Suppressor macrophage treated with lipopolysaccharide for 4 hours (primary cell): ENCODE data around the gene PDIK1L.
A peak's percentile ranks its signal among the peaks of the same experiment; 100 is the strongest.

Experiments
- DNase-seq: peaks from one replicate; pipeline ENCODE4 v3.0.0-alpha.2; 2020

PDIK1L gene

DNA sequence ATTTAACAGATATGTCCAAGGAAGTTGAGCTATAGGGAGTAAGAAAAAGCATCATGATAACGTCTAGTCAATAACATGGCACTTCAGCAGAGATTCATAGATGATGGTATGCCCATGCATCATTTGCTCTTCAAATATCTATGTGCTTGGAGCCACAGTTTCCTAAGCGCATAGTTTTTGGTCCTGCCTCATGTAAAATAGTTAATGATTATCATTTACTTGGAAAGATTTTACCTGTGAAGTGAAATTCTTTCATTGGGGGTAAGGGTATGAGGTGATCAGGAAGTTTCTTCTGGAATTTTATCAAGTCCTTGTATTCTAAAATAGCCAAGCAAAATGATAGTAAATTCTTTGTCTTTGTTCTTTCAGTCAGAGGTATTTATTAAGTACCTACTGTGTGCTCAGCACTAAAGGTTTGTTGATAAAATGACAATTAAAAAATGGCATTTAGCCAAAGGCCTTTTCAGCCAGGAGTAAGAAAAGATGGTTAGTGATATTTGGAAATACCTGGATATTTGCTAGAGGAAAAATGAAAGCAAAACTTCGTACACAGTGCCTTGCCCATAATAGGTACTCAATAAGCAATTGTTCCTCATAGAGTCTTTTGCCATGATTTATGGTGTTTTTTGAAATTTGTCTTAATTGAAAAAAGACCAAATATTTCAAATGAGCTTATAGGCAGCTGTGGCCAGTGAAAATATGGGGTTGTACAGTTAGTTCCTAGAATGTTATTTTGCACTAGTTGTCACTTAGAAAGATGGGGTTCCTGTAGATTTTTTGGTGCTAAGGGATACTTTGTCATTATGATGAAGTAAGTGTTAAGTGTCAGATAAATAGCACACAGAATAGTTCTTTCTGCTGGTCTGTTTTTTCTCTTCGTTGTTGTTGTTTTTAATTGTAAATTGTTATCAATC lies 13.1 kb downstream of the PDIK1L start:
- DNase-seq: no peak

DNA sequence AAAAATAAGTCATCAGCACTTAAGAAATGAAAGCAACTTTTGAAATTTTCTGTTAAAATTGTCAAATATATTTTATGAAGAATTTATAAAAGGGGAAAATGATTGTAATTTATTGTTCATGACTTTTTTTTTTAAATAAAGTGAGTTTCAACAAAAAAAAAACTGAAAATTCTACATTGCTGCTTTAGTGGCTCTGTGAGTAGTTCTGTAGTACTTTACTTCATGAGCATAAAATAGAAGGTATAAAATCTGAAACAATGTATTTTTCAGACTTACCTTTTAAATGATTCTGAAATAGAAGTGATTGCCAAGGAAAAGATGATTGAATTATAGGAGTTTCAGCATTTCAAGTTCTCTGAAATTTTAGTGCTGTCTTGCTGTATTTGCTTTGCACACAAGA lies 13.8 kb downstream of the PDIK1L start:
- DNase-seq: no peak

DNA sequence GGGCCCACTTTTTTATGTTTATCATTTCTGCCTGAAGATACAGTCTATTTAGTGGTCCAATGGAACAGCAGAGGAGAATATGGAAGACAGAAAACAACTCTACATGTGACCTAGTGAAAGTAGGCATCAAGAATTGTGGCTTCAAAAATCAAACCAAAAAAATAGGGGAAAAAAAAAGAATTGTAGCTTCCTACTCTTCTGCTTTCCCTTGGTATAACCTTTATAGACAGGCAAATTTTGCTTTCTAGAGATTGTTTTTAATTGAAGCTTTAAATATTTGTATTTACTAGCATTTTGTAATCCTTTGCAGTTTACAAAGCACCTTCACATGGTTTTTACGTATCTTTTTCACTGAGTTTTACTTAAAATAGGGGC lies 14.3 kb downstream of the PDIK1L start:
- DNase-seq: no peak

DNA sequence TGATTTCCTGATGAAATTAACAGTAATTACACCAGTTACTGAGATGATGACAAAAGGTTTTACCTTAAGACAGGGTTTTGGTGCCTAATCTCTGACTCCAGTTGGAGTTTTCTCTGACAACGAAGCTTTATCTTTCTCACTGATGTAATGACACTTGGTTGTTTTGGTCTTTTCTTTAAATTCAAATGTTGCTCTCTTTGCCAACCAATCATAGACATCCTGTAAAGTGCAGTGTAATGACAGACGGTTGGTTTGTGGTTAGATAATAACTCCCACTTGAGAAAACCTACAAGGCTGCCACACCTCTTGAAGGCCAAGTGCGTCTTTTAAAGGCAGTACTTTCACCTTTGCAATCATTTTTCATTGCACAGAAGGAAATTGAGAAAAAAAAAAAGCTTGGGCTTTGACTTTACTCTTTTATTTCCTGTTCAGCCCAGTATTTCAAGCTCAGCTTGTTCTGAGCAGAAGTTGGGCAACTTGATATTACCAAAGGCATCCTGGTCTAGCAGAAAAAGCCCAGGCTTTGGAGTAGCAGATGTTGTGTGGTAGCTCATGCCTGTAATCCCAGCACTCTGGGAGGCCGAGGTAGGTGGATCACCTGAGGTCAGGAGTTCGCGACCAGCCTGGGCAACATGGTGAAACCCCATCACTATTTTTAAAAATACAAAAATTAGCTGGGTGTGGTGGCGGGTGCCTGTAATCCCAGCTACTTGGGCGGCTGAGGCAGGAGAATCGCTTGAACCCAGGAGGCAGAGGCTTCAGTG lies 14.9 kb downstream of the PDIK1L start:
- peak; percentile 60 for DNase-seq

DNA sequence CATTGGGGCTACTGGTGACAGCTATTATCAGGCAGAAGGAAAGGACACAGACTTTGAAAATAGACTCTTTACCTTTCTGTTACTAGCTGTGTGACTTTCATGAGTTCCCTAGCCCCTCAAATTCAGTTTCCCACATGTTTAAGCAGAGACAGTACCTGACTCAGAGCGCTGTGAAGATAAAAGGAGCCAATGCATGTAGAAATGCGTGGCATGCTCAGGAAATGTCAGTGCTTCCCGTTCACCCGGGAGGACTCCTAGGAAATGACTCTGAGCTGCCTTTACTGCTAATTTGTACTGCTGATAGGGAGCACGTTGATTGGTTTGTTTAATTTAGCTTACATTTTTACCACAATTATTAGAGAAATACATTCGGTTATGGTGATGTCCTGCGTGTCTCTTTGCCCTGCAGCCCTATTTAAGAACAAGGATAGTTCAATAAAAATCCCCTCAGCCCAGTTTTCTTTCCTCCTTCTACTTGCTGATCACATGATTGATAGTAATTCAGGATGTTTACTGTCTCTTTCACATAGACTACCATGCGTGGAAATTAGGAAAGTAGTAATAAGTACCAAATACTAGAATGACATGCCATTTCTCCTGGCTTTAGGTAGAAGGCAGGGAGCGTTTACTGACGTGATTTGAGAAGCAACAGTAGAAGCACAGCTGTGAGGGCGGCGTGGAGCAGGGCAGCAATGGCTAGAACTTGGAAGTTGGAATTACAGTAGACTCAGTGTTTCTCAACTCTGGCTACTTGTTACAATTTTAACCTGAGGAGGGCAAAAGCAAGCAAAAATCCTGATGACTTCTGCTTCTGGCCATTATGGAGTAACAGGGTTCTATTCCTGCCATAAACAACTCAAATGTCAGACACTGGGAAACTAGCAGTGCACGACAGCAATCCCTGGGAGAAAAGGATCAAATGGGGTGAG lies 15.9 kb downstream of the PDIK1L start:
- peak; percentile 36 for DNase-seq

DNA sequence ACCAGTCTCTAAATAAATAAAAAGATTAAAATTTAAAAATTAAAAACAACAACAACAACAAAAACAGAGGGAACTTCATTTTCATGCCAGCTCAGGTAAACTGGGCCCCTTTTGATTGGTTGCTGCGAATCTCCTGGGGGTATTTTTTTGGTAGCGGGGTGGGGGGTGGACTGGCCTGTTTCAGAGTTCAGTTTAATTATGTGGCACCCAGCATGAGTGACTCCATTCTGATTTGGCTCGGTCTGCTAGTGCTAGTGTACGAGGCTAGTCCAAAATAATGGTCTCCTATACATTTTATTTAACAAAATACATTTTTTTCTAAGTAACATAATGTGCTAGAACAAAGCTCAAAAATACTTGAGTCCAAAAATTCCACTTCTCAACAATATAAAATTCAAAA lies 18.2 kb downstream of the PDIK1L start:
- DNase-seq: no peak

DNA sequence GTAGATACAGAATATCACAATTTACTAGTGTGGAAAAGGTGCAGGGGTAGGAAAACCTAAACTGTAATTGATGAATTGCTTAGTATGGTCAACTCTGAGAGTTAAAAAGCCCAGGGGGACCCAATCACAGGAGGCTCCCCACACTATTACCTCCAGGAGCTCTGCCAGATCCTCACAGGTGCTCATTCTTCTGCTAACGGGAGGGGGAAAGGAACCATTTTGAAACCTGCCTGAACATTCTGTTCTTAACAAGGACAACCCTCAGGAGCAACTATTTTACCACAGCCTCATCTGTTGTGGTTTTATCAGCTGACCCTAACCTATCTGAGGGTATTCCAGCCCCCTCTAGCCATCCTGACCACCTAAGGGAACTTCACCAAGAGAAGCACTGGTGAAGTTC lies 19.1 kb downstream of the PDIK1L start:
- DNase-seq: no peak

DNA sequence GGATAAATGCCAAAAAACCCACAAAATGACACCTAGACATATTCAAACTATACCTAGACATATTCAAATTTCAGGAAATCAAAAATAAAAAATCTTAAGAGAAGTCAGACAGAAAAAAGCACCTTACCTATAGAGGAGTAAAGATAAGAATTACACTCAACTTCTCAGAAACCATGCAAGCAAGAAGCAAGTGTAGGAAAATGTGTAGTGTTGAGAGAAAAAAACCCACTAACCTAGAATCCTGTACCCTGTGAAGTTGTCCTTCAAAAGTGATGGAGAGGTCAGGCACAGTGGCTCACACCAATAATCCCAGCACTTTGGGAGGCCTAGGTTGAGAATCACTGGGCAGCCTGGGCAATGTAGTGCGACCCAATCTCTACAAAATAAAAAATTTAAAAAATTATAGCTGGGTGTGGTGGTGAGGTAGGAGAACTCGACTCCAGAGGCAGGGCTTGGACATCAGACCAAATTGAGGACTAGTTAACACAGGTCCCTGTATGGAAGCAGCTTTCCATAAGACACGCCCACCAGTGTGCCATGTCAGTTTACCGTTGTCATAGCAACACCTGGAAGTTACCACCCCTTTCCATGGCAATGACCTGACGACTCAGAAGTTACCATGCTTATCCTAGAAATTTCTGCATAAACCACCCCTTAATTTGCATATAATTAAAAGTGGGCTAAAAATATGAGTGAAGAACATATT lies 20.7 kb downstream of the PDIK1L start:
- no peak for DNase-seq

DNA sequence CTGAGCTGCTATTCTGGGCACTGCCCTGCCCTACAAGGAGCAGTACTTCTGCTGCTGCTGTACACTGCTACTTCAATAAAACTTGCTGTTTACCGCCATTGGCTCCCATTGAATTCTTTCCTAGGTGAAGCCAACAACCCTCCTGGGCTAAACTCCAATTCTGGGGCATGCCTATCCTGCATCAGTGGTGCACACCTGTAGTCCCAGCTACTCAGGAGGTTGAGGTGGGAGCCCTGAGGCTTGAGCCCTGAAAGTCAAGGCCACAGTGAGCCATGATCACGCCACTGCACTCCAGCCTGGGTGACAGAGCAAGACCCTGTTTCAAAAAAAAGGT lies 21.2 kb downstream of the PDIK1L start:
- DNase-seq: no peak

DNA sequence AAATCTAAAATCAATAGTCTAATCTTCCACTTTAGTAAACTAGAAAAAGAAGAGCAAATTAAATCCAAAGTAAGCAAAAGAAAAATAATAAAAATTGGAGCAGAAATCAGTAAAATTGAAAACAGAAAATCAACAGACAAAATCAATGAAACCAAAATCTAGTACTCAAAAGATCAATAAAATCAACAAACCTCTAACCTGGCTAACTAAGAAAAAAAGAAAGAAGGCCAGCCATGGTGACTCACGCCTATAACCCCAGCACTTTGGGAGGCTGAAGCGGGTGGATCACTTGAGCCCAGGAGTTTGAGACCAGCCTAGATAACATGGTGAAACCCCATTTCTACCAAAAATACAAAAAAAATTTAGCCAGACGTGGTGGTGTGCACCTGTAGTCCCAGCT lies 22.8 kb downstream of the PDIK1L start:
- DNase-seq: no peak

DNA sequence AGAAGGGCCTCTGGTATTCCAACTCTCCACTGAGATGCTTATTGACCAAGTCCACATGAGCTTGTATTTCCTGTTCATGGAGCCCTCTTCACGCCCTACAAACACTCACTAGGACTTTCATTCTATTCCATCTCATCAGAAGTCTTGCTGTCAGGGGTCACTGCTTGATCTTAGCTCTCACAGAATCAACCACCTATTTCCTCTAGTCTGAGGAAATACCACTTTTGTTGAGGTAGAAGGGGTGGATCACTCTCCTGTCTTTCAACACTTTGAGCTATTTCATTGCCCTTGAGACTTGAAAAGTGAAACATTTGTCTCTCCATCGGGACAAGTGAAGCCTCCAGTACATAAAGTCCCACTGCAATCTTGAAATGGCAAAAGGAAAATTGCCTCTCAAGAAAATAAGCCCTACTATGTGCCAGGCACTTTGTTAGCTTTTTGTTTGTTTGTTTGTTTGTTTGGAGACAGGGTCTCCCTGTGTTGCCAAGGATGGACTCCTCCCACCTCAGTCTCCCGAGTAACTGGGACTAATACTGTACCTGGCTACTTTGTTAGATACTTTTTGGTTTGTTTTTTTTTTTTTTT lies 27.4 kb downstream of the PDIK1L start:
- DNase-seq: no peak

DNA sequence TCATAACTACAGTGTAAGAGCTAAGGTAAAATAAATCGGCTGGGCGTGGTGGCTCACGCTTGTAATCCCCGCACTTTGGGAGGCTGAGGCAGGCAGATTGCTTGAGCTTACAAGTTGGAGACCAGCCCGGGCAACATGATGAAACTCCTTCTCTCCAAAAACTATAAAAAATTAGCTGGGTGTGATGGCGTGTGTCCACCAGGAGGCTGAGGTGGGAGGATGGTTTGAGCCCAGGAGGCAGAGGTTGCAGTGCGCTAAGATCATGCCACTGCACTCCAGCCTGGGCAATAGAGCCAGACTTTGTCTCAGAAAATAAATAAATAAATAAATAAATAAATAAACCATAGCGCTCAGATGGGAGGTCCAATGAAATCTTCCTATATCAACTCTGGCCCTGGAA lies 30.5 kb downstream of the PDIK1L start:
- no peak for DNase-seq

DNA sequence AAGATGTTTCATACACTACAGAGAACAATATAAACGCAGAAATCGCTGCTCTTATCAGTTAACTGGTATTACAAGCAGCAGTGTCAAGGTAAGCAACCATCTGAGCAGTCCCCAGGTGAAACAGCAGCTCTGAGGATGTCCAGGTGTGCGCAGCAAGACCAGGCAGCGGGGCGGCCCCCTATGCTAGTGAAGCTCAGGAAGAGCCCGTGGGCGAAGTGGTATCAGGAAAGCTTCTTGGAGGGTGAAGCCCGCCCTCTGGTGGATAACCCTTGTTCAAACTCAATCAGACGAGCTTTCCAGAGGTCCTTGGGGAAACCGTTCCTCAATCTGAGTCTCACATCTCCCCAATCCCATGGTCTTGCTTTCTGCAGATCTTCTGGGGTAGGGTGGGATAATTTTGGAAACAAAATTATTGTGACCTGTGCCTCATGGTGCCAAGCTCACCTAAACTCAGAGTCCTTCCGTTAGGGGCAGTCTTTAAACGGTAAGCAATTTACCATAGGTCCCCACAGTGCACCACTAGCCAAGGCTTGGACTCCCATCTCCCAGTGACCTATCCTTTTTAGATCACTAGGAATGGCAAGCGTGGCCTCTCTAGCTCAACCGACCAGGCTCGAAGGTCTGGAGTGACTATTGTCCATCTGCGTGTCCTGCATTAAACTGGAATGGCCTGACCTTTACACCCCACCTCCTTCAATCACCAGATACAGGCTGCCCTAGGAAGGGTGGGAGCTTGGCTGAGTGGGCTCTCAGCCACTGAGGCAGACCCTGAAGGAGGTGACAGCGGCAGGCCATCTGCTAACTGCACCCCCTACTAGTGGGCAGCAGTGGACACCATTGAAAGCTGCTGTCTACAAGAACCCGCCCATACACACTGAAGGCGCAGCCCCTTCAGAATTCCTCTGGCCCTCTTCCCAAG lies 33.7 kb downstream of the PDIK1L start:
- DNase-seq: peak; percentile 90

DNA sequence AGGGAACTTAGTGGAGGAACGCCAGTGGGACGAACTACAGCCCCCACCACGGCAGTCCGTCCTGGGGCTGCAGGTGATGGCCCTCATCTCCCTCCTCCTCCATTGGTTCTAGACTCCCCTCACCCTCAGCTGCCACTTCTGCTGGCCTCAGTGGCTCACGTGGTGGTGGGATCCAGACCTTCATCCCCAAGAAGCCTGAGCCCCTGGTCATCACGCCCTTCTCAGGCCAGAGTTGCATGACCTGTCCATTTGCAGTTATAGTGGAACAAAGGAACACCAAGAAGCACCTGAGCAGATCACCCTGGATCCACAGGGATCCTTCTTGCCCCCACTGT lies 34.3 kb downstream of the PDIK1L start:
- no peak for DNase-seq

DNA sequence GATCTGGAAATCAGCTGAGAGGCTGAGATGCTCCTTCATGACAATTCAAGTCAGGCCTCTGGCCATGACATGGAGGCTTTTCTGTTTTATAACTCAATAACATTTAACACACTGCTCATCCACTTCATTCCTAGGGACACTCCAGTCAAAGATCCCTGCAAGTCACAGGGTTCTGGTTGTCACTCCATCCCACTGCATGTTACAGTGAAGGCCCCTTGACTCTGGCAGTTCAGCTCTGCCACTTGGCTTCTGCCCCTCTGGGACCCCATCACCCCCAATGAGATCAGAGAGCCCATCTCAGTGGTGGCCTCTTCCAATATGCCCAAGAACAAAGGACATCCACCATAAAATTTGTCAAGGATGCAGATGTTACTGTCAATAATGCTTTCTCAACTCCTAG lies 37.3 kb downstream of the PDIK1L start:
- DNase-seq: no peak

DNA sequence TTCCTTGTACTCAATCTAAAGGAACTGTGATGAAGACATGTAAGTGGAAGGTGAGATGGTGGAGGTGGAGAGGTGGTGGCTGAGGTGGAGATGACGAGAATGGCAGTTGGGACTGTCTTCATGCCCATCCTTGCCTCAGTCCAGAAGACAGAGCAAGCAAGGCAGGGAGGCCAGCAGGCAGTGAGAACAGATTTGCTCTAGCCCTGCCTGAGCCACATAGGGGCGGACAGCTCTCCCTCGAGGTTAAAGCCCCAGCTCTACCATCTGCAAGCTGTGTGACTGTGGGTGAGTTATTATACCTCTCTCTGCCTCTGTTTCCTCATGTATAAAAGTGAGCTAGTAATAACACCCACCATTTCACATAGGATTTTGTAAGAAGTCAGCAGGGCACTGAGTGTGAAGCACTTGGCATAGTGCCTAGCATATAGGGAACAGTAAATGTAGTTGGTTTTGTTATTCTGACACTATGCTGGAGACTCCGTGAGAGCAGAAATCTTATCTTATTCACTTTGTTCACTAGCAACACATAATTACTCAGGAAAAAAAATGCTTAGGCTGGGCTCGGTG lies 42.4 kb downstream of the PDIK1L start:
- DNase-seq: peak; percentile 41

DNA sequence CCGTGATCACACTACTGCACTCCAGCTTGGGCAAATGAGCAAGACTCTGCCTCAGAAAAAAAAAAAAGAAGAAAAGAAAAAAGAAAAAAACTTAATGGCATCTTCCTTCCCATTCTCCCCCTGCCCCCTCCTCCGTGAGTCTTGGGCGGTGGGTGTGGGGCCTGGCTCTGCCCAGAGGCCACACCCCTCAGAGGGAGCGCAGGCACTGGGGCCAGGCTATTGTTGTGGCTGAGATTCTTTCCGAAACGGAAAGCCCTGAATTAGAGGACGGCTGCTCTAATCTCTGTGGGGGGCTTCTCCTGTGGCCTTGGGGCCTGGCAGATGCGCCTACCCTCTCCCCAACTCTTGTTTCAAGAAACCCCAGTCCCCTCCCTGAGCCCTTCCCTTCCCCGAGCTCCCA lies 43.1 kb downstream of the PDIK1L start:
- no peak for DNase-seq

DNA sequence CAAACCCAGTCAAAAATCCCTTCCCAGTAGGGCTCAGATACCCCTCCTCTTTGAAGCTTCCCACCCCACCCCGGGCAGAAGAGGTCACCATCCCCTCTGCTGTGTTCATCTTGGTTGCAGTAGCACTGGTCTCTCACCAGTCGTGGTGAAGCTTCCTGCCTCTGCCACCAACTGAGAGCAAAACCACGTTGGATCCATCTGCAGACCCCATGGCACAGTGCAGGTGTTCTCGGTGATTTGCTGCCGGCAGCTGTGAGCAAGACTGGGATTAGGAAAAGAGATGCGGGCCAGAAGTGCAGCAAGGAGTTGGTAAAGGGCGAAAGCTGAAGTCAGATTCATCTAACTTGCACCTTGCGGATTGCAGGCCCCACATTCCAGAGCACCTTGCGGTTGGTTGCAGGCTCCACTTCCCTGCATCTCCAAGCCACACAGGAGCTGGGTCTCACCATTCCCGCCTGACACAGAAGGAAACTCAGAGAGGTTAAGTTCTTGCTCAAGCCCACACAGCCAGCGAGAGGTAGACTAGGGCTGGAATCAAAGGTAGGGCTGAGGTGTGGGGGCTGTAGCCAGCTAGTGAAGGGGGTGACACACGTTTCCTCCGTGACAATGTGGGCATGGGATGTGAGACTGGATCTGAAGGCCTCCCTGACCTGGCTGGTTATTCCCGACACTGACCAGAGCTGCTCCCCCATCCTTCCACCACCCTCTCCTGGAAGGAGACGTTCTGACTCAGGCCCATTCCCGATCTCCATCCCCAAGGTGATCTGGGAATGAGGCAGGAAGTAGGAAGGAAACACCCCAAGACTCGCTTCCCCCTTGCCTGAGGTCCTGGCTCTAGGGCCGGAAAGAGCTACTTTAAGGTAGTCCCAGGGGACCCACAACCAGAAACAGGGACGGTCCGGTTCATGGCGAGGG lies 44.0 kb downstream of the PDIK1L start:
- DNase-seq: no peak

DNA sequence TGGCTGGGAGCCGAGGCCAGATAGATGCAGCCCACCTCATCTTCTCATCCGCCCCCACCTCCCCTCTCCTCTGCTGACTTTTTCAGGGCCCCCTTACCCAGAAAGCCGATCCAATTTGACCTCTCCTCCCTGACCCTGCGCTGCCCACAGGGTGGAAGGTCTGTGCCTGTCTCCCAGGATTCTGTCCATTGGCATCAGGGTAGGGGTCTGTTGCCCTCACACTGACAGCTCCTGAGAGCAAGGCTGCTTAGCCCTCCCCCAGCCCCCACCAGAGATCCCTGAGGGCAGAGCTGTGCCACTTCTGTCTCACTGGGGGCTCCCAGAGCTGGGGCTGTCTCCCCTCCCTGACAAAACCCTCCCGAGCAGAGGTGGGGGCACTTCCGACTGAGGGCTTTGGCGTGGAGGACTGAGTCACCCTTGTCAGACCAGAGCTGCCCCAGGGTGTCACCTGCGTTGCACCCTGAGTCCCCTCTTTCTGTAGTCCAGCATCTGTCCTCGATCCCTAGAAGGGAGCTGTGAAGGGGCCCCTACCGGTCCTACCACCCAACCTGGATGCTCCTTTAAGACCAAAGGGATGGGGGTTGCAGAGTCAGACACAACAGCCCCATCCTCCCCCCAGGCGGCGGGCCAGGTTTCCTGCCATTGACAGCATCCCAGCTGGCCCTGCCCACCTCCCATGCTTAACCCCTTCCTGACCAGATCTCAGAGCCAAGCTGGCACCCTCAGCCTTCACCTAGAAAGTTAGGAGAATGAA lies 44.8 kb downstream of the PDIK1L start:
- DNase-seq: no peak
